Measurements from ENCODE around the gene ANKLE1. TPM values are rescaled to one million over a fixed set of nuclear protein-coding genes. Genes with fewer than 3 reads are reported as not detected.
A peak's percentile ranks its signal among the peaks of the same experiment; 100 is the strongest.

The ANKLE1 gene
- total RNA-seq, 1 donor from 2014 or later: 4.9 TPM

DNA sequence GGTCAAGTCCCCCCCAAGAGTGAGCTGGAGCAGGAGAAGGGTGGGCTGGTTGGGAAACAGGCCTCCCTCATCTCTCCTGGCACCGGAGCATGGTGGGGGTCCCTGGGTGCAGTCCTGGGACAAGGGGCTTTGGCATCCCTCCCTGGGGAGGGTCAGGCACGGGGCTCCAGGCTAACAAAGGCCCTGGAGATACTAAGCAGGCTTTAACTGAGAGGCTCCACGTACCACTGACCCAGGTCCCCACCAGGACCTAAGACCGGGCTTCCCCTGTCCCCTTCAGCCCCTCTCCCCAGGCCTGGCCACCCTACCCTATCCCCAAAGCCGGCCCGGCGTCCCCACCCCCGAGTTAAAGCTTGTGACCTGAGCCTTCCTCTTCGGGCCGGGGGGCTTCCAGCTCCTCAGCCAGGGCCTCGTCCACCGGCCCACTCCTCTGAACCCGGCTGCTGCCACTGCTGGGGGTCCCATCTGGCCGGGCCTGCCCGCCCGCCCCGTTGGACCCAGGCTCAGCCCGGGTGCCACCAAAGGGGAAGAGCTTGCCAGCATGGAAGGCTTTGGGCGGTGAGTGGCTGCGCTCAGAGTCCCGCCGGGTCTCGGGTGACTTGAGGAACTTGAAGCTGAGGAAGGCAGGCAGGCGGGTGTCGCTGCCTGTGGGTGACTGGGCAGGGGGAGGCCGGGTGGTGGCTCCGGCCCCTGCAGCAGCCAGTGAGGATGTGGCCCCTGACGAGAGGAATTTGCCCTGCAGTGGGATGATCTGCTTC, 42.8 kb downstream of the ANKLE1 start:
- Mint-ChIP-seq H3K4me3 (no peak overlapping the region), H3K27ac (ENCODE audit: unreplicated experiment) (no peak overlapping the region), H3K4me1 (peaks cover 6% of the 10 kb centered on the region), H3K9me3 (no peaks in the 10 kb centered on the region), H3K27me3 (ENCODE audit: low read depth) (peaks cover 8% of the 10 kb centered on the region), H3K36me3 (ENCODE audit: low read depth) (peaks cover 2% of the 10 kb centered on the region)
- TF ChIP-seq, protein P1, sequence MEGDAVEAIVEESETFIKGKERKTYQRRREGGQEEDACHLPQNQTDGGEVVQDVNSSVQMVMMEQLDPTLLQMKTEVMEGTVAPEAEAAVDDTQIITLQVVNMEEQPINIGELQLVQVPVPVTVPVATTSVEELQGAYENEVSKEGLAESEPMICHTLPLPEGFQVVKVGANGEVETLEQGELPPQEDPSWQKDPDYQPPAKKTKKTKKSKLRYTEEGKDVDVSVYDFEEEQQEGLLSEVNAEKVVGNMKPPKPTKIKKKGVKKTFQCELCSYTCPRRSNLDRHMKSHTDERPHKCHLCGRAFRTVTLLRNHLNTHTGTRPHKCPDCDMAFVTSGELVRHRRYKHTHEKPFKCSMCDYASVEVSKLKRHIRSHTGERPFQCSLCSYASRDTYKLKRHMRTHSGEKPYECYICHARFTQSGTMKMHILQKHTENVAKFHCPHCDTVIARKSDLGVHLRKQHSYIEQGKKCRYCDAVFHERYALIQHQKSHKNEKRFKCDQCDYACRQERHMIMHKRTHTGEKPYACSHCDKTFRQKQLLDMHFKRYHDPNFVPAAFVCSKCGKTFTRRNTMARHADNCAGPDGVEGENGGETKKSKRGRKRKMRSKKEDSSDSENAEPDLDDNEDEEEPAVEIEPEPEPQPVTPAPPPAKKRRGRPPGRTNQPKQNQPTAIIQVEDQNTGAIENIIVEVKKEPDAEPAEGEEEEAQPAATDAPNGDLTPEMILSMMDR (conservative IDR thresholded peaks at IDR 0.05): no peak
- no peak for DNase-seq (ENCODE audit: low read depth, low spot score)

DNA sequence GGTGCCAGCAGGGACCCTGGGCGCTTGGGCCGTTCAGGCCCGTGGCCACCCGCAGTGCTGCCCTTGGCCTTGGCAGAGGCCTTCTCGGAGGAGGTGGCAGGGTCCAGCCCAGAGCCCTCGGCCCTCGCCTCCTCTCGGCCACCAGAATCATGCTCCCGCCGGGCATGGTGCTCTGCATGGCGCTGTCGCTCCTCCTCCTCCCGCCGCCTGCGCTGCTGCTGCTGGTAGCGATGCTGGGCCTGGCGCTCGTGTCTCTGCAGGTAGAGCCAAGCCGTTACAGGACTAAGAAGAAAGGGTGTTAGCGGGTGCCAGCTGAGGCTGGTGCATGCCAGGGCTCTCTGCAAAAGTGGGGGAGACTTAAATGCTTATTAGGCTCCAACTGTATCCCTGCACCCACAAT, 43.4 kb downstream of the ANKLE1 start:
- H3K27ac Mint-ChIP-seq (ENCODE audit: unreplicated experiment): no peak overlapping the region
- H3K9me3 Mint-ChIP-seq: no peaks in the 10 kb centered on the region
- no peak overlapping the region for H3K4me3 Mint-ChIP-seq
- peaks cover 14% of the 10 kb centered on the region for H3K27me3 Mint-ChIP-seq (ENCODE audit: low read depth)
- peaks cover 6% of the 10 kb centered on the region for H3K4me1 Mint-ChIP-seq
- H3K36me3 Mint-ChIP-seq (ENCODE audit: low read depth): peaks cover 2% of the 10 kb centered on the region
- TF ChIP-seq, protein P1 (conservative IDR thresholded peaks at IDR 0.05): no peak
- DNase-seq (ENCODE audit: low read depth, low spot score): no peak

DNA sequence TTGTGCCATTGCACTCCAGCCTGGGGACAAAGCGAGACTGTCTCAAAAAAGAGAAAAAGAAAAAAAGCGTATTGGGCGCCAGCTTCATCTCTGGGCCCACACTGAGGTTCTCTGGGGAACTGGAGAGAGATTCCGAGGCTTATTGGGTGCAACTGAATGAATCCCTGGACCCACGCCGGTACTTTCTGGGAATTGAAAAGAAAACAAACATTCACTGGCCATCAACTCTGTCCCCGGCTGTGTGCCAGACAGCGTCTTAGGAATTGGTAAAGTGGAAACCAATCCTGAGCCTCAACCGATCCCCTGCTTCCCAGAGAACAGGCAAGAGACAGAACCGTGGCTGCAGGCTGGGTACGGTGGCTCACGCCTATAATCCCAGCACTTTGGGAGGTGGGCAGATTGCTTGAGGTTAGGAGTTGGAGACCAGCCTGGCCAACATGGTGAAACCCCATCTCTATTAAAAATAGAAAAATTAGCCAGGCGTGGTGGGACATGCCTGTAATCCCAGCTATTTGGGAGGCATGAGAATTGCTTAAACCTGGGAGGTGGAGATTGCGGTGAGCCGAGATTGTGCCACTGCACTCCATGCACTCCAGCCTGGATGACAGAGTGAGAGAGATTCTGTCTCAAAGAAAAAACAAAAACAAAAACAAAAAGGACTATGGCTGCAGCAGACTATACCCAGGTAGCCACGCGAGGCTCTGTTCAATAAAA, 44.3 kb downstream of the ANKLE1 start:
- Mint-ChIP-seq H3K27ac (ENCODE audit: unreplicated experiment) (no peak overlapping the region), H3K27me3 (ENCODE audit: low read depth) (peaks cover 21% of the 10 kb centered on the region), H3K4me3 (peak overlapping the region; percentile 51), H3K9me3 (no peaks in the 10 kb centered on the region), H3K36me3 (ENCODE audit: low read depth) (peaks cover 6% of the 10 kb centered on the region), H3K4me1 (peaks cover 6% of the 10 kb centered on the region)
- TF ChIP-seq, protein P1 (conservative IDR thresholded peaks at IDR 0.05): no peak
- no peak for DNase-seq (ENCODE audit: low read depth, low spot score)

DNA sequence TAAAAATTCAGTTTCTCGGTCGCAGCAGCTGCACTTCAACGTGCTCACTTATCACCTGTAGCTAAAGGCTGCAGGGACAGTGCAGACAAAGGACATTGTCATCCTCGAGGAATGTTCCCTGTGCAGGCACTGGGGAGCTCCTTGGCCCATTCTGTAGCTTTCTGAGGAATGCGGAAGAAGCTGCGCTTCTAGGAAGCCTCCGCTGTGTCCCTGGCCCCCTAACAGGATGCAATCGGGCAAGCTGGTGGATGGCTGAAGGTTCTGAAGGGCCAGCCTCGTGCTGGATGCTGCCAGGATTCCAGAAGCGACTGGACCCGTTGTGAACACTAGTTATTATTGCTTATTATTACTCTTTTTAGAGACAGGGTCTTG, 44.9 kb downstream of the ANKLE1 start:
- Mint-ChIP-seq H3K4me3 (peak overlapping the region; percentile 49), H3K4me1 (peaks cover 6% of the 10 kb centered on the region)

DNA sequence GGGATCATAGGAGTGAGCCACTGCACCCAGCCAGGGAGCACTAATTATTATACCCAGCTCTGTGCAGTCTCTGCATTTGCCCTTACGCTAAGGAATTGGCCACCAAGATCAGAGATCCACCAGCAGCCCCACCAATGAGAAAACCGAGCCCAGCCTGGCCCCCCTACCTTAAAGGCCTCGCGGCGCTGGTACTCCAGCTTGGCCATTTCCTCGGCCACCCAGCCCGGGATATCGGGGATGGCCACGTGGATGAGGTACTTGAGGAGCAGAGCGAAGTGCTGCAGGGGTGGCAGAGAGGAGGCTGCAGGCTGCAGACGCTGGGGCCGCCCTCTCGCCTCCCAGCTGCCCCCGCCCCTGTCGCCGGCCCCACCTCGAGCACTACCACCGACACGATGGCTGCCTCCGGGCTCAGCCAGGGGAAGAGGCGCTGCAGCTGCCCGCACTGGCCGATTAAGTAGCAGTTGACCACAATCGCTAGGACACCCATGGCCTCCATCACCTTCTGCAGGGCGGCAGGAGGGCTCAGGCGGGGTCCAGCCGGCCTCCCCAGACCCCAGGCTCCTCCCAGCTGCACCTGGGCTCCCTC, 45.5 kb downstream of the ANKLE1 start:
- H3K4me1 Mint-ChIP-seq: peaks cover 6% of the 10 kb centered on the region

More for the DNA sequence above, 44.9 kb downstream of the ANKLE1 start:
- peaks cover 6% of the 10 kb centered on the region for H3K36me3 Mint-ChIP-seq (ENCODE audit: low read depth)
- peaks cover 21% of the 10 kb centered on the region for H3K27me3 Mint-ChIP-seq (ENCODE audit: low read depth)
- H3K27ac Mint-ChIP-seq (ENCODE audit: unreplicated experiment): no peak overlapping the region
- no peak for DNase-seq (ENCODE audit: low read depth, low spot score)
- TF ChIP-seq, protein P1 (conservative IDR thresholded peaks at IDR 0.05): no peak
- H3K9me3 Mint-ChIP-seq: no peaks in the 10 kb centered on the region

More for the DNA sequence above, 45.5 kb downstream of the ANKLE1 start:
- Mint-ChIP-seq H3K27me3 (ENCODE audit: low read depth) (peaks cover 21% of the 10 kb centered on the region), H3K36me3 (ENCODE audit: low read depth) (peaks cover 6% of the 10 kb centered on the region), H3K4me3 (peak overlapping the region; percentile 49), H3K27ac (ENCODE audit: unreplicated experiment) (no peak overlapping the region), H3K9me3 (no peaks in the 10 kb centered on the region)
- TF ChIP-seq, protein P1 (conservative IDR thresholded peaks at IDR 0.05): no peak
- DNase-seq (ENCODE audit: low read depth, low spot score): no peak

All from neural crest cell (in vitro differentiated cells).